Astrocyte of the spinal cord (primary cell): ENCODE results near the gene MAFB.

Experiments
- DNase-seq: peaks from one replicate; pipeline ENCODE4 v3.0.0; 2011; ENCODE audit warnings: low read depth, low spot score
- H3K4me3 ChIP-seq: 2 replicates; pipeline ENCODE4 v1.5.1; 2011; ENCODE audit warnings: low read depth, mild to moderate bottlenecking, low read length, moderate library complexity
- CTCF ChIP-seq: IDR thresholded peaks from 2 replicates; pipeline ENCODE4 v1.5.1; 2012; ENCODE audit warnings: low read depth, mild to moderate bottlenecking, low read length, inconsistent platforms
- in situ Hi-C: cut with HindIII; loops from 2 replicates; pipeline ENCODE4 v1.10.0; 2017; ENCODE audit warnings: low sequenced_read_pairs

The MAFB gene

DNA sequence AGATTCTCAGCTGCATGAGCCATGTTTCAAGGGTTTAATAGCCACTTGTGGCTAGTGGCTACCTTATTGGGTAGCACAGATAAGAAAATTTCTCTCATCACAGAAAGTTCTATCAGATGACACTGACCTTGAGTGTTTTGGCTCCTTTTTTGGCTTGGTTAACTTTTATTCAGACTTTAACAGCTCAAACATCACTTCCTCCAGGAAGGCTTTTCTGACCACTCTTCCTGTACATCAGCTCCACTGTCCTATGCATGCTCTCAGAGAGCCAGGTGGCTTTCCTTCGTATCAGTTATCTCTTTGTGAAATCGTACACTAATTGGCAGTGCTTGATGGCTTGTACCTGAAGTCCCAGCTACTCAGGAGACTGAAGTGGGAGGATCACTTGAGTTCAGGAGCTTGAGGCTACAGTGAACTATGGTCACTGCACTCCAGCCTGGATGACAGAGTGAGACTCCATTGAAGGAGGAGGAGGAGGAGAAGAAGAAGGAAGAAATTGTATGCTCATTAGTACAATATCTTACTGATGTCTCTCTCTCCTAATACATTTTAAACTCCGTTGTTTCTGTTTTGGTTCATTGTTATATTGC lies 10.7 kb downstream of the MAFB start:
- no peak overlapping the region for H3K4me3 ChIP-seq
- DNase-seq, result no peak
- in situ Hi-C loops, result no loop called here
- no peak for TF ChIP-seq CTCF

DNA sequence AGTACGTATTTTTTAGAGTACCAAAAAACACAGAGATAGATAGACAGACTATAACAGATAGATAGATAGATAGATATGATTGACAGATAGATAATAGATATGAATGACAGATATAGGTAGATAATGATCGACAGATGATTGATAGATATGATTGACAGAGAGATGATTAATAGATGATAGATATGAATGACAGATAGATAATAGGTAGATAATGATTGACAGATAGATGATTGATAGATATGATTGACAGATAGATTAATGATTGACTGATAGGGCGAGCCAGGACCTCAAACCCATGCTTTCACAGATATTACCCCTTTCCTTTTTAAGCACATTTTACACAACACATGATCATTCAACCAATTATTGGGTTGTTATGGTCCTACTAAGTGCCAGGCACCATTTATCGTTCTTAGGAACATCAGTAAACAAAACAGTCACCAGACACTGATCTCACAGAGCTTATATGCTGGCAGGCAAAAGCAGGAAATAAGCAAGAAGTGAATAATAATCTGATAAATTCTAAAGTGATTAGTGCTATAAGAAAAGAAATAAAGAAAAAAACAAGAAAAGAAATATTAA lies 11.6 kb downstream of the MAFB start:
- H3K4me3 ChIP-seq, result no peak overlapping the region
- in situ Hi-C loops, result no loop called here
- no peak for DNase-seq
- no peak for TF ChIP-seq CTCF

DNA sequence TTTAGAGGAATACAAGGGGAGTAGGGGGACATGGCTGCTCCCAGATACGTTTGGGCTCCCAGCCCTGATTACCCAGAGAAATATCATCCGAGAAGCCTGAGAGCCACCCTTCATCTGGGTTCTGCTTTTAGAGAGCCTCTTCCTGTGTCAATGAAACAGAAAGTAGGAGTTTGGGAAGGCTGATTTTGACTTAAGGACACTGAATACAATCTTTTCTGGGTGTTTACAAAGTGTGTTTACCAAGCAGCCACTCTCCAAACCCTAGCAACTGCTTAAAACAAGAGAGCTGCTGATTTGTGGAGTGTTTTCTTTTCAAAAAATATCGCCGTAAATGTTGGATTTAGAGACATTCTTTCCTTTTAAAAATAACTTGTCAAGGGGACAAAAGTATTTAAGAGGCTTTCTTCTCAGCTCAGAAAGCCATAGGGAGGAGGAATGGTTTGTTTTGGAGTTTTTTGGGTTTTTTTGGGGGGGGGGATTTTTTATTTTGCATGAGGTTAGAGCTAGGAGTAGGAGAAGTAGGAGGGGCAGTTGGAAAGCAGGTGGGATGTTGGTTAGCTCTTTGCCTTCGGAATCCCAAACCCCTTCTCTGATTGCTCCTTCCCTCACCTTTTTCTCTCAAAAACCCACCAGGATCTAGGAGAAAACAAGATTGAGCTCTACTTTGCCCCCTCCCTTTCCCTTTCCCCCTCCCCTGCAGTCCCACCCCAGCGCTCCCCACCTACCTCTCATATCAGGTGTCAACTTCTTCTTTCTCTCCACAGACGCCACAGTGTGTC lies 12.4 kb downstream of the MAFB start:
- in situ Hi-C loops, result no loop called here
- DNase-seq, result no peak
- no peak for TF ChIP-seq CTCF
- H3K4me3 ChIP-seq, result no peak overlapping the region

GRCh38 chr20:40675599-40676221 lies 13.3 kb downstream of the MAFB start:
- no peak overlapping the region for H3K4me3 ChIP-seq
- no peak for TF ChIP-seq CTCF
- in situ Hi-C loops, result no loop called here
- DNase-seq, result no peak

DNA sequence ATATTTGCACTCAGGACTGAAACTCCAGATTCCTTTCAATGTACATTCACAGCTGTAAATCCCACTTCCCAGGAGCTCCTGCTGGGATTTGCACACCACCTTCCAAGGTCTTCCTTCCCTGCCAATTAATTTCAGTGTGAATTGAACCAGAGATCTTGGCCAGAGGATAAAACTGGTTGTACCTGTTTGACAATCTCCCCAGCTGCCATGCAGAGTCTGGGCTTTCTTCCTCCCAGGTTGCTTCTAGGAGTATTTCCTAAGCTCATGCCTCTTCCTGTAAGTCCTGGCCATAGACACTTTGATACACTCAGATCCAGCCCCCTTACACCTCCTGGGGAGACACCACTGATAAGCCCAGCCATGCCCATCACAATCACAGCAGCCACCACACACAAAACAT lies 15.6 kb downstream of the MAFB start:
- no peak for DNase-seq
- no peak for TF ChIP-seq CTCF
- in situ Hi-C loops, result no loop called here
- no peak overlapping the region for H3K4me3 ChIP-seq

DNA sequence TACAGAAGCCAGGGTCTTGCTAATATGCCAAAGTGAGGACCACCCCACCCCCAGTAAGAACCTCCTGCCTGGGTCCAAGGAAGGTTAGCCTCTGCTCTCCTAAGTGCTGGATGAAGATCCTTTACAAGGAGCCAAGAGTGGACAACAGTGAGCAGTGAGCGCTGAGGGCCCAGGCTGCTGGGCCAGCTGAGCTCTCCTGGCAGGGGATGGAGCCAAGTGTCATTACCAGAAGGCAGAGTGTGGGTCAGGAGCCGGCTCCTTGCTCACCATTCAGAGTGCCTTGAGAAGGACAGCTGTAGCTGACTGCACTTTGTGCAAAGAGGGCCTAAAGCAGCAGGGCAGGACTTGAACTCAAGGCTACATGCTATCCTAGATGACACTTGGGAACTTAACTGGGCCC lies 16.9 kb downstream of the MAFB start:
- DNase-seq, result no peak
- in situ Hi-C loops, result no loop called here
- H3K4me3 ChIP-seq, result no peak overlapping the region

More for the DNA sequence above, 16.9 kb downstream of the MAFB start:
- TF ChIP-seq CTCF, result no peak
